Measurements from ENCODE around the gene C11orf21. TPM values are rescaled to one million over a fixed set of nuclear protein-coding genes. Genes with fewer than 3 reads are reported as not detected.

Gene C11orf21
- total and polyA plus RNA-seq, 10 of the 15 experiments (the other 5 are each of a cell fraction or from before 2014, with no cell fraction given) = 0.04 to 0.26 (median 0.11) TPM; not detected in 7

GRCh38 chr11:2272946-2273280, 28.8 kb downstream of the C11orf21 start:
- no TSS peak for BruUV-seq (replicated peaks)
- H3K4me2 ChIP-seq (ENCODE audit: control insufficient read depth, insufficient read depth) = no peak overlapping the region
- no peak overlapping the region for H3K9ac ChIP-seq (ENCODE audit: control insufficient read depth, insufficient read depth, low read length)
- H2AFZ ChIP-seq (ENCODE audit: control insufficient read depth, low read depth, low read length) = no peak overlapping the region
- CTCF ChIA-PET = interaction anchor here (0.7 kb wide), 1 partner anchor 32 kb away, joined by 3 read pairs; no protein-coding TSS in a partner anchor
- DNase-seq (ENCODE audit: low read depth, low spot score) = no peak
- SMC1A ChIA-PET (ENCODE audit: uncharacterized antibody, unreplicated experiment) = no interaction called here
- 29% methylated on average over 7 of the region's 7 CpGs for WGBS (ENCODE audit: insufficient coverage, insufficient replicate concordance, low lambda C conversion rate, missing lambda C conversion rate)
- no peaks in the 10 kb centered on the region for H3K36me3 ChIP-seq (ENCODE audit: control insufficient read depth in 2 of 2, insufficient read depth in 2 of 2, low read length in 1 of 2)
- no peaks in the 10 kb centered on the region for H4K20me1 ChIP-seq (ENCODE audit: control insufficient read depth, insufficient read depth)
- no peak for FAIRE-seq
- POLR2A ChIA-PET = no interaction called here
- H3K79me2 ChIP-seq (ENCODE audit: control insufficient read depth, insufficient read depth, low read length) = no peaks in the 10 kb centered on the region
- H3K9me3 ChIP-seq (replicated peaks; ENCODE audit: control insufficient read depth, insufficient read depth, low read length) = no peaks in the 10 kb centered on the region; the same call in 2 of the 3 replicates
- TF ChIP-seq MYC (IDR thresholded peaks at IDR 0.05; ENCODE audit: insufficient read depth, insufficient read length, insufficient replicate concordance, low read length, severe bottlenecking) (no peak), NR2C2 (IDR thresholded peaks at IDR 0.05; ENCODE audit: borderline replicate concordance, control insufficient read depth, insufficient read length, low read depth) (no peak), TBL1XR1 (IDR thresholded peaks at IDR 0.05; ENCODE audit: low read depth, low read length) (no peak), KLF5 (IDR thresholded peaks at IDR 0.05; ENCODE audit: partially characterized antibody) (no peak), CHD4 (IDR thresholded peaks at IDR 0.05) (no peak), ETV6 (conservative IDR thresholded peaks at IDR 0.05 in 1 of 2, IDR thresholded peaks at IDR 0.05 in 1 of 2; ENCODE audit: borderline replicate concordance in 1 of 2, low read depth in 1 of 2) (no peak), SREBF2 (IDR thresholded peaks at IDR 0.05; ENCODE audit: low read length) (no peak), JUND (IDR thresholded peaks at IDR 0.05; ENCODE audit: low read depth, low read length) (no peak), BCL3 (IDR thresholded peaks at IDR 0.05; ENCODE audit: borderline replicate concordance, insufficient read depth, low read depth, low read length, poor library complexity, severe bottlenecking) (no peak), ATF2 (IDR thresholded peaks at IDR 0.05; ENCODE audit: low read length) (no peak), MLLT1 (IDR thresholded peaks at IDR 0.05) (no peak), ZNF384 (IDR thresholded peaks at IDR 0.05; ENCODE audit: borderline replicate concordance, low read depth, low read length) (no peak)
- RAD21 ChIA-PET (ENCODE audit: unreplicated experiment) = no interaction called here
- in situ Hi-C loops (cut with MboI) = no loop called here
- no peaks in the 10 kb centered on the region for H3K4me1 ChIP-seq (ENCODE audit: control insufficient read depth, insufficient read depth, low read length)
- no peak for ATAC-seq
- H3K27ac ChIP-seq (ENCODE audit: control insufficient read depth, insufficient read depth) = no peak overlapping the region
- intact Hi-C loops (cut with micrococcal nuclease; ENCODE audit: unreplicated experiment) = no loop called here
- H3K4me3 ChIP-seq = no peak overlapping the region
- peaks cover 0 to under 1% of the 10 kb centered on the region in 2 experiments; a peak in 2 of 4 replicates for H3K27me3 ChIP-seq (replicated peaks in 1 of 2; ENCODE audit: control insufficient read depth in 2 of 2, insufficient read depth in 2 of 2, low read length in 1 of 2)
